ENCODE measurements around the gene SYCP2. TPM values are rescaled to one million over a fixed set of nuclear protein-coding genes. Genes with fewer than 3 reads are reported as not detected.

The SYCP2 gene
- total RNA-seq, 1 donor = 0.63 TPM

GRCh38 chr20:59816146-59816738 is 117.2 kb downstream of the SYCP2 start:
- no peak overlapping the region for H3K4me3 ChIP-seq (ENCODE audit: low read depth, low read length)
- DNase-seq (ENCODE audit: low read depth) = no peak
- no peak for TF ChIP-seq CTCF (IDR thresholded peaks at IDR 0.05; ENCODE audit: insufficient read depth, low read length)

GRCh38 chr20:59814840-59815340 is 118.5 kb downstream of the SYCP2 start:
- H3K4me3 ChIP-seq (ENCODE audit: low read depth, low read length) = no peak overlapping the region
- DNase-seq (ENCODE audit: low read depth) = no peak
- TF ChIP-seq CTCF (IDR thresholded peaks at IDR 0.05; ENCODE audit: insufficient read depth, low read length) = no peak

GRCh38 chr20:59813948-59814839 is 119.2 kb downstream of the SYCP2 start:
- DNase-seq (ENCODE audit: low read depth) = no peak

More at GRCh38 chr20:59813948-59814839, 119.2 kb downstream of the SYCP2 start:
- no peak overlapping the region for H3K4me3 ChIP-seq (ENCODE audit: low read depth, low read length)
- TF ChIP-seq CTCF (IDR thresholded peaks at IDR 0.05; ENCODE audit: insufficient read depth, low read length) = no peak

Small RNA genes within 50 kb of the gene (small RNA-seq; reads per million reads assigned to genes)
- not detected for gene RNU7-141P

Other genes starting within 250 kb of the SYCP2 start
- 4.8 and 5.6 TPM in 2 replicates for gene PPP1R3D, start 6.7 kb upstream of the SYCP2 start, total RNA-seq (ENCODE audit: low replicate concordance)
- gene FAM217B, start 6.8 kb upstream of the SYCP2 start, total RNA-seq (ENCODE audit: low replicate concordance) = 5.8 and 6.9 TPM in 2 replicates
- 0.09 TPM in 1 of 2 replicates, not detected in the other for gene CDH26, start 24.8 kb upstream of the SYCP2 start, total RNA-seq (ENCODE audit: low replicate concordance)

All from fibroblast of the aortic adventitia (primary cell).